HCT116 (cell line): ENCODE results near the gene TPBGL.

Experiments
- CBX3 ChIP-seq: IDR thresholded peaks from 2 replicates; pipeline ENCODE4 v1.6.1; 2012; ENCODE audit warnings: low read depth
- ELF1 ChIP-seq: IDR thresholded peaks from 2 replicates; pipeline ENCODE4 v1.6.1; 2012; ENCODE audit warnings: low read depth, borderline replicate concordance
- EZH2phosphoT487 ChIP-seq: fragments of 200-600 bp; IDR thresholded peaks from 2 replicates; pipeline ENCODE4 v1.6.1; 2018; ENCODE audit warnings: antibody characterized with exemption, borderline replicate concordance
- FOSL1 ChIP-seq: IDR thresholded peaks from 2 replicates; pipeline ENCODE4 v1.6.1; 2012; ENCODE audit warnings: low read depth
- JUND ChIP-seq: IDR thresholded peaks from 2 replicates; pipeline ENCODE4 v1.6.1; 2012
- POLR2A ChIP-seq: IDR thresholded peaks from 2 replicates; pipeline ENCODE4 v1.7.0; 2011; ENCODE audit warnings: borderline replicate concordance; ENCODE audit not compliant: insufficient read depth, insufficient read length; ENCODE audit errors: extremely low read depth
- POLR2AphosphoS5 ChIP-seq: IDR thresholded peaks from 2 replicates; pipeline ENCODE4 v1.6.1; 2011; ENCODE audit warnings: mild to moderate bottlenecking, low read depth, low read length, moderate library complexity
- SIN3A ChIP-seq: IDR thresholded peaks from 2 replicates; pipeline ENCODE4 v1.6.1; 2012; ENCODE audit warnings: low read depth
- TCF7L2 ChIP-seq: IDR thresholded peaks from 2 replicates; pipeline ENCODE4 v1.7.0; 2011; ENCODE audit warnings: borderline replicate concordance, inconsistent platforms; ENCODE audit not compliant: insufficient read depth, insufficient read length; ENCODE audit errors: extremely low read depth
- TF ChIP-seq, protein P1 (sequence below): IDR thresholded peaks from 2 replicates; pipeline ENCODE4 v1.6.1; 2012; ENCODE audit warnings: low read depth
- TF ChIP-seq, protein P2 (sequence below), 3 experiments: fragments of 200-600 bp in 1 of 3; sonication (generic) in 1 of 3; IDR thresholded peaks in 2 of 3; conservative IDR thresholded peaks in 1 of 3; 2 replicates each; pipeline ENCODE4 v1.5.1; 2012 to 2017; ENCODE audit warnings: low read depth in 2 of 3, low read length in 2 of 3, antibody characterized with exemption in 1 of 3, borderline replicate concordance in 1 of 3, control low read depth in 1 of 3, mild to moderate bottlenecking in 1 of 3, mixed read lengths in 1 of 3, mixed run types in 1 of 3, moderate library complexity in 1 of 3; ENCODE audit not compliant: insufficient read depth in 1 of 3

DNA sequence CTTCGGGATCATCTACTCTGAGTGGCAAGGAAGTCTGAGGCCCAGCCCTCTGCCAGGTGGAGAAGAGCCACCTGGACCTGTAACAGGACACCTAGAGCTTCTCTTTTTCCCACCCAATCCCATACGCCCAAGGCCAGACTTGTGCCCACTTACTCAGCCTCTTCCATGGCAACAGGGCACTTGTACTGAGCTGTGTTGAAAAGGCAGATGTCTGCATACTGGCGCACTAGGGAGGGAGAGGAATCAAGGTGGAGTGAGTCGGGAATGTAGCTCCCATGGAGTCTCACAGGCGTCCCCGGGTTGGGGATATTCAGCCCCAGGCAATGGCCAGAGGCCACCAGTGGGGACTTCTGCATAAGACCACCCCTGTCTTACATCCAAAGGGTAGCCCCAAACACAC is 36.1 kb downstream of the TPBGL start:
- TF ChIP-seq POLR2A (no peak), JUND (no peak), ELF1 (no peak), CBX3 (no peak), TCF7L2 (no peak), POLR2AphosphoS5 (no peak), EZH2phosphoT487 (no peak), SIN3A (no peak), FOSL1 (no peak)
- TF ChIP-seq, protein P1, sequence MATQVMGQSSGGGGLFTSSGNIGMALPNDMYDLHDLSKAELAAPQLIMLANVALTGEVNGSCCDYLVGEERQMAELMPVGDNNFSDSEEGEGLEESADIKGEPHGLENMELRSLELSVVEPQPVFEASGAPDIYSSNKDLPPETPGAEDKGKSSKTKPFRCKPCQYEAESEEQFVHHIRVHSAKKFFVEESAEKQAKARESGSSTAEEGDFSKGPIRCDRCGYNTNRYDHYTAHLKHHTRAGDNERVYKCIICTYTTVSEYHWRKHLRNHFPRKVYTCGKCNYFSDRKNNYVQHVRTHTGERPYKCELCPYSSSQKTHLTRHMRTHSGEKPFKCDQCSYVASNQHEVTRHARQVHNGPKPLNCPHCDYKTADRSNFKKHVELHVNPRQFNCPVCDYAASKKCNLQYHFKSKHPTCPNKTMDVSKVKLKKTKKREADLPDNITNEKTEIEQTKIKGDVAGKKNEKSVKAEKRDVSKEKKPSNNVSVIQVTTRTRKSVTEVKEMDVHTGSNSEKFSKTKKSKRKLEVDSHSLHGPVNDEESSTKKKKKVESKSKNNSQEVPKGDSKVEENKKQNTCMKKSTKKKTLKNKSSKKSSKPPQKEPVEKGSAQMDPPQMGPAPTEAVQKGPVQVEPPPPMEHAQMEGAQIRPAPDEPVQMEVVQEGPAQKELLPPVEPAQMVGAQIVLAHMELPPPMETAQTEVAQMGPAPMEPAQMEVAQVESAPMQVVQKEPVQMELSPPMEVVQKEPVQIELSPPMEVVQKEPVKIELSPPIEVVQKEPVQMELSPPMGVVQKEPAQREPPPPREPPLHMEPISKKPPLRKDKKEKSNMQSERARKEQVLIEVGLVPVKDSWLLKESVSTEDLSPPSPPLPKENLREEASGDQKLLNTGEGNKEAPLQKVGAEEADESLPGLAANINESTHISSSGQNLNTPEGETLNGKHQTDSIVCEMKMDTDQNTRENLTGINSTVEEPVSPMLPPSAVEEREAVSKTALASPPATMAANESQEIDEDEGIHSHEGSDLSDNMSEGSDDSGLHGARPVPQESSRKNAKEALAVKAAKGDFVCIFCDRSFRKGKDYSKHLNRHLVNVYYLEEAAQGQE = no peak
- TF ChIP-seq, protein P2, sequence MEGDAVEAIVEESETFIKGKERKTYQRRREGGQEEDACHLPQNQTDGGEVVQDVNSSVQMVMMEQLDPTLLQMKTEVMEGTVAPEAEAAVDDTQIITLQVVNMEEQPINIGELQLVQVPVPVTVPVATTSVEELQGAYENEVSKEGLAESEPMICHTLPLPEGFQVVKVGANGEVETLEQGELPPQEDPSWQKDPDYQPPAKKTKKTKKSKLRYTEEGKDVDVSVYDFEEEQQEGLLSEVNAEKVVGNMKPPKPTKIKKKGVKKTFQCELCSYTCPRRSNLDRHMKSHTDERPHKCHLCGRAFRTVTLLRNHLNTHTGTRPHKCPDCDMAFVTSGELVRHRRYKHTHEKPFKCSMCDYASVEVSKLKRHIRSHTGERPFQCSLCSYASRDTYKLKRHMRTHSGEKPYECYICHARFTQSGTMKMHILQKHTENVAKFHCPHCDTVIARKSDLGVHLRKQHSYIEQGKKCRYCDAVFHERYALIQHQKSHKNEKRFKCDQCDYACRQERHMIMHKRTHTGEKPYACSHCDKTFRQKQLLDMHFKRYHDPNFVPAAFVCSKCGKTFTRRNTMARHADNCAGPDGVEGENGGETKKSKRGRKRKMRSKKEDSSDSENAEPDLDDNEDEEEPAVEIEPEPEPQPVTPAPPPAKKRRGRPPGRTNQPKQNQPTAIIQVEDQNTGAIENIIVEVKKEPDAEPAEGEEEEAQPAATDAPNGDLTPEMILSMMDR (IDR thresholded peaks at IDR 0.05 in 2 of 3, conservative IDR thresholded peaks at IDR 0.05 in 1 of 3; ENCODE audit: borderline replicate concordance in 1 of 3, insufficient read depth in 1 of 3, low read depth in 2 of 3, low read length in 2 of 3) = no peak
